ENCODE results near the gene ESRRG. TPM values are rescaled to one million over a fixed set of nuclear protein-coding genes. Genes with fewer than 3 reads are reported as not detected.

ESRRG gene
- total and polyA plus RNA-seq, 4 donors: 0.19 to 4.5 (median 1.3) TPM

GRCh38 chr1:216562383-216562782 lies 160.8 kb downstream of the ESRRG start:
- Histone ChIP-seq H3K27ac (ENCODE audit: low read depth in 1 of 2, low read length in 1 of 2) (no peak overlapping the region), H3K4me3 (no peak overlapping the region), H3K9ac (ENCODE audit: insufficient read depth in 1 of 2, low read length in 2 of 2) (no peak overlapping the region), H3K4me1 (ENCODE audit: control insufficient read depth in 5 of 5, insufficient read depth in 5 of 5, low read length in 5 of 5) (peaks cover 0 to 3% (median 0%) of the 10 kb centered on the region in 5 donors), H3K36me3 (ENCODE audit: control insufficient read depth in 4 of 4, insufficient read depth in 4 of 4, low read length in 4 of 4) (no peaks in the 10 kb centered on the region), H3K27me3 (ENCODE audit: control insufficient read depth in 3 of 3, insufficient read depth in 3 of 3, low read length in 2 of 3) (no peaks in the 10 kb centered on the region), H3K9me3 (ENCODE audit: control insufficient read depth in 4 of 4, insufficient read depth in 3 of 4, low read length in 3 of 4) (no peaks in the 10 kb centered on the region)
- 67 to 74% methylated on average over 3 of the region's 3 CpGs for WGBS, 2 donors
- TF ChIP-seq, protein P1, sequence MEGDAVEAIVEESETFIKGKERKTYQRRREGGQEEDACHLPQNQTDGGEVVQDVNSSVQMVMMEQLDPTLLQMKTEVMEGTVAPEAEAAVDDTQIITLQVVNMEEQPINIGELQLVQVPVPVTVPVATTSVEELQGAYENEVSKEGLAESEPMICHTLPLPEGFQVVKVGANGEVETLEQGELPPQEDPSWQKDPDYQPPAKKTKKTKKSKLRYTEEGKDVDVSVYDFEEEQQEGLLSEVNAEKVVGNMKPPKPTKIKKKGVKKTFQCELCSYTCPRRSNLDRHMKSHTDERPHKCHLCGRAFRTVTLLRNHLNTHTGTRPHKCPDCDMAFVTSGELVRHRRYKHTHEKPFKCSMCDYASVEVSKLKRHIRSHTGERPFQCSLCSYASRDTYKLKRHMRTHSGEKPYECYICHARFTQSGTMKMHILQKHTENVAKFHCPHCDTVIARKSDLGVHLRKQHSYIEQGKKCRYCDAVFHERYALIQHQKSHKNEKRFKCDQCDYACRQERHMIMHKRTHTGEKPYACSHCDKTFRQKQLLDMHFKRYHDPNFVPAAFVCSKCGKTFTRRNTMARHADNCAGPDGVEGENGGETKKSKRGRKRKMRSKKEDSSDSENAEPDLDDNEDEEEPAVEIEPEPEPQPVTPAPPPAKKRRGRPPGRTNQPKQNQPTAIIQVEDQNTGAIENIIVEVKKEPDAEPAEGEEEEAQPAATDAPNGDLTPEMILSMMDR (IDR thresholded peaks at IDR 0.05; ENCODE audit: control extremely low read depth, extremely low read depth): no peak
- ATAC-seq (ENCODE audit: insufficient read depth, low FRiP score) (no peak), DNase-seq (no peak)

GRCh38 chr1:216560527-216560926 lies 162.7 kb downstream of the ESRRG start:
- H3K9me3 ChIP-seq (ENCODE audit: control insufficient read depth in 4 of 4, insufficient read depth in 3 of 4, low read length in 3 of 4): no peaks in the 10 kb centered on the region
- WGBS, 2 donors: 78 to 91% methylated on average over 11 of the region's 11 CpGs
- ATAC-seq (ENCODE audit: insufficient read depth, low FRiP score) (no peak), DNase-seq (no peak)
- no peaks in the 10 kb centered on the region for H3K27me3 ChIP-seq (ENCODE audit: control insufficient read depth in 3 of 3, insufficient read depth in 3 of 3, low read length in 2 of 3)
- no peak overlapping the region for H3K27ac ChIP-seq (ENCODE audit: low read depth in 1 of 2, low read length in 1 of 2)
- no peak overlapping the region for H3K9ac ChIP-seq (ENCODE audit: insufficient read depth in 1 of 2, low read length in 2 of 2)
- no peak overlapping the region for H3K4me3 ChIP-seq
- TF ChIP-seq, protein P1 (IDR thresholded peaks at IDR 0.05; ENCODE audit: control extremely low read depth, extremely low read depth): no peak
- H3K36me3 ChIP-seq (ENCODE audit: control insufficient read depth in 4 of 4, insufficient read depth in 4 of 4, low read length in 4 of 4): no peaks in the 10 kb centered on the region
- H3K4me1 ChIP-seq (ENCODE audit: control insufficient read depth in 5 of 5, insufficient read depth in 5 of 5, low read length in 5 of 5): peaks cover 0 to 3% (median 0%) of the 10 kb centered on the region in 5 donors

GRCh38 chr1:216559359-216559758 lies 163.9 kb downstream of the ESRRG start:
- Histone ChIP-seq H3K9ac (ENCODE audit: insufficient read depth in 1 of 2, low read length in 2 of 2) (no peak overlapping the region), H3K27ac (ENCODE audit: low read depth in 1 of 2, low read length in 1 of 2) (no peak overlapping the region), H3K9me3 (ENCODE audit: control insufficient read depth in 4 of 4, insufficient read depth in 3 of 4, low read length in 3 of 4) (no peaks in the 10 kb centered on the region), H3K36me3 (ENCODE audit: control insufficient read depth in 4 of 4, insufficient read depth in 4 of 4, low read length in 4 of 4) (no peaks in the 10 kb centered on the region), H3K4me1 (ENCODE audit: control insufficient read depth in 5 of 5, insufficient read depth in 5 of 5, low read length in 5 of 5) (peaks cover 0 to 3% (median 0%) of the 10 kb centered on the region in 5 donors), H3K4me3 (no peak overlapping the region), H3K27me3 (ENCODE audit: control insufficient read depth in 3 of 3, insufficient read depth in 3 of 3, low read length in 2 of 3) (no peaks in the 10 kb centered on the region)
- DNase-seq: no peak
- TF ChIP-seq, protein P1 (IDR thresholded peaks at IDR 0.05; ENCODE audit: control extremely low read depth, extremely low read depth): no peak
- ATAC-seq (ENCODE audit: insufficient read depth, low FRiP score): no peak
- WGBS, 2 donors: 71 to 79% methylated on average over 3 of the region's 3 CpGs

DNA sequence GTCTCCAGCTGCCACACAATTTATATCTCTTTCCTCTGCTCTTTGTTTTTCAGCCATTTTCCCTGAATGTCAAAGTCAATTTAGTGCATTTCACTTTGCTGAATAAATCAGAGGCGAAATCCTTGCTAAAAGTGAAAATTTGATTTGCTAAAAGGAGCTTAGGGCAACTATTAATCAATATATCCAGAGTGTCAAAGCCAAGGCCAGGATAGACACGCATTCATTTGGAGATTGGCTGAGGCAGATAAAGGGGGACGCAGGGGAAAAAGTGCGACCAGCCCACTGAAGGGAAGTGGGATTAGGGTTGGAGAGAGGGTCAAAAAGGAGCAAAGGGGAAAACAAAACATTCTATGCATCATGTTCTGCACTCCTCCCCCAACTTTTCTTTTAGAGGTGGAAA lies 167.6 kb downstream of the ESRRG start:
- ATAC-seq (ENCODE audit: insufficient read depth, low FRiP score): no peak

More for the DNA sequence above, 167.6 kb downstream of the ESRRG start:
- TF ChIP-seq, protein P1 (IDR thresholded peaks at IDR 0.05; ENCODE audit: control extremely low read depth, extremely low read depth): no peak
- 68 to 69% methylated on average over 4 of the region's 4 CpGs for WGBS, 2 donors
- Histone ChIP-seq H3K4me1 (ENCODE audit: control insufficient read depth in 5 of 5, insufficient read depth in 5 of 5, low read length in 5 of 5) (peaks cover 0 to 6% (median 0%) of the 10 kb centered on the region in 5 donors), H3K9me3 (ENCODE audit: control insufficient read depth in 4 of 4, insufficient read depth in 3 of 4, low read length in 3 of 4) (no peaks in the 10 kb centered on the region), H3K36me3 (ENCODE audit: control insufficient read depth in 4 of 4, insufficient read depth in 4 of 4, low read length in 4 of 4) (no peaks in the 10 kb centered on the region), H3K27me3 (ENCODE audit: control insufficient read depth in 3 of 3, insufficient read depth in 3 of 3, low read length in 2 of 3) (no peaks in the 10 kb centered on the region), H3K4me3 (no peak overlapping the region), H3K9ac (ENCODE audit: insufficient read depth in 1 of 2, low read length in 2 of 2) (no peak overlapping the region), H3K27ac (ENCODE audit: low read depth in 1 of 2, low read length in 1 of 2) (no peak overlapping the region)
- DNase-seq: no peak

Measured in lung (tissue), 12 donors.